ENCODE results near the gene CACNB4.

Gene CACNB4

GRCh38 chr2:151819920-151820319 lies 278.9 kb downstream of the CACNB4 start:
- H3K27ac ChIP-seq (replicated peaks), result no peak overlapping the region
- H3K4me3 ChIP-seq (replicated peaks; ENCODE audit: insufficient read depth, low read length), result no peak overlapping the region
- no peaks in the 10 kb centered on the region for H3K27me3 ChIP-seq (ENCODE audit: insufficient read depth, poor library complexity, severe bottlenecking)
- TF ChIP-seq POLR2AphosphoS5 (IDR thresholded peaks at IDR 0.05; ENCODE audit: low read depth), result no peak
- TF ChIP-seq GABPA (IDR thresholded peaks at IDR 0.05; ENCODE audit: low read depth), result no peak
- TF ChIP-seq SPI1 (IDR thresholded peaks at IDR 0.05; ENCODE audit: borderline replicate concordance, low read depth), result no peak
- TF ChIP-seq, protein P1, sequence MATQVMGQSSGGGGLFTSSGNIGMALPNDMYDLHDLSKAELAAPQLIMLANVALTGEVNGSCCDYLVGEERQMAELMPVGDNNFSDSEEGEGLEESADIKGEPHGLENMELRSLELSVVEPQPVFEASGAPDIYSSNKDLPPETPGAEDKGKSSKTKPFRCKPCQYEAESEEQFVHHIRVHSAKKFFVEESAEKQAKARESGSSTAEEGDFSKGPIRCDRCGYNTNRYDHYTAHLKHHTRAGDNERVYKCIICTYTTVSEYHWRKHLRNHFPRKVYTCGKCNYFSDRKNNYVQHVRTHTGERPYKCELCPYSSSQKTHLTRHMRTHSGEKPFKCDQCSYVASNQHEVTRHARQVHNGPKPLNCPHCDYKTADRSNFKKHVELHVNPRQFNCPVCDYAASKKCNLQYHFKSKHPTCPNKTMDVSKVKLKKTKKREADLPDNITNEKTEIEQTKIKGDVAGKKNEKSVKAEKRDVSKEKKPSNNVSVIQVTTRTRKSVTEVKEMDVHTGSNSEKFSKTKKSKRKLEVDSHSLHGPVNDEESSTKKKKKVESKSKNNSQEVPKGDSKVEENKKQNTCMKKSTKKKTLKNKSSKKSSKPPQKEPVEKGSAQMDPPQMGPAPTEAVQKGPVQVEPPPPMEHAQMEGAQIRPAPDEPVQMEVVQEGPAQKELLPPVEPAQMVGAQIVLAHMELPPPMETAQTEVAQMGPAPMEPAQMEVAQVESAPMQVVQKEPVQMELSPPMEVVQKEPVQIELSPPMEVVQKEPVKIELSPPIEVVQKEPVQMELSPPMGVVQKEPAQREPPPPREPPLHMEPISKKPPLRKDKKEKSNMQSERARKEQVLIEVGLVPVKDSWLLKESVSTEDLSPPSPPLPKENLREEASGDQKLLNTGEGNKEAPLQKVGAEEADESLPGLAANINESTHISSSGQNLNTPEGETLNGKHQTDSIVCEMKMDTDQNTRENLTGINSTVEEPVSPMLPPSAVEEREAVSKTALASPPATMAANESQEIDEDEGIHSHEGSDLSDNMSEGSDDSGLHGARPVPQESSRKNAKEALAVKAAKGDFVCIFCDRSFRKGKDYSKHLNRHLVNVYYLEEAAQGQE (IDR thresholded peaks at IDR 0.05; ENCODE audit: insufficient replicate concordance, low read depth), result no peak
- DNase-seq (ENCODE audit: low read depth in 1 of 2, low spot score in 1 of 2), result no peak

DNA sequence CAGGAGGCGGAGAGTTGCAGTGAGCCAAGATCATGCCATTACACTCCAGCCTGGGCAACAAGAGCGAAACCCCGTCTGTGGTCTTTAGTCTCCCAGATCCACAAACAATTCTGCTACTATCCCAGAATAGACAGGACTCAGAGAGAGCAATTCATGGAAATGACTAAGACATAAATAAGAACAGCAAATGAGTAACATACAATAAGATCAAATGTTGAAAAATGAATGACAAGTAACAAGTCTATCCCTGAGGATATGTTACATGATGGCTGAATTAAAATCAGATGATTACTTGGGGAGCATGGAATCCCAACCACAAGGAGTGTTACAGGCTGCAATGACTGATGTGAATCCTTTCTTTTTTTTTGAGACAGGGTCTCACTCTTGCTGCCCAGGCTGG lies 280.9 kb downstream of the CACNB4 start:
- TF ChIP-seq CTCF (IDR thresholded peaks at IDR 0.05; ENCODE audit: insufficient read depth, low read length) (no peak), POLR2AphosphoS5 (IDR thresholded peaks at IDR 0.05; ENCODE audit: low read depth) (no peak), GABPA (IDR thresholded peaks at IDR 0.05; ENCODE audit: low read depth) (no peak), SPI1 (IDR thresholded peaks at IDR 0.05; ENCODE audit: borderline replicate concordance, low read depth) (no peak)
- TF ChIP-seq, protein P1 (IDR thresholded peaks at IDR 0.05; ENCODE audit: insufficient replicate concordance, low read depth), result no peak
- Histone ChIP-seq H3K27ac (replicated peaks) (no peak overlapping the region), H3K4me3 (replicated peaks; ENCODE audit: insufficient read depth, low read length) (no peak overlapping the region), H3K27me3 (ENCODE audit: insufficient read depth, poor library complexity, severe bottlenecking) (no peaks in the 10 kb centered on the region)
- DNase-seq (ENCODE audit: low read depth in 1 of 2, low spot score in 1 of 2), result no peak

GRCh38 chr2:151816843-151817242 lies 282.0 kb downstream of the CACNB4 start:
- H3K27me3 ChIP-seq (ENCODE audit: insufficient read depth, poor library complexity, severe bottlenecking), result no peaks in the 10 kb centered on the region
- no peak overlapping the region for H3K4me3 ChIP-seq (replicated peaks; ENCODE audit: insufficient read depth, low read length)
- no peak for DNase-seq (ENCODE audit: low read depth in 1 of 2, low spot score in 1 of 2)
- H3K27ac ChIP-seq (replicated peaks), result no peak overlapping the region
- TF ChIP-seq CTCF (IDR thresholded peaks at IDR 0.05; ENCODE audit: insufficient read depth, low read length) (no peak), GABPA (IDR thresholded peaks at IDR 0.05; ENCODE audit: low read depth) (no peak), SPI1 (IDR thresholded peaks at IDR 0.05; ENCODE audit: borderline replicate concordance, low read depth) (no peak), POLR2AphosphoS5 (IDR thresholded peaks at IDR 0.05; ENCODE audit: low read depth) (no peak)
- TF ChIP-seq, protein P1 (IDR thresholded peaks at IDR 0.05; ENCODE audit: insufficient replicate concordance, low read depth), result no peak
